SK-N-SH (cell line): ENCODE data around the gene RTF2. TPM values are rescaled to one million over a fixed set of nuclear protein-coding genes. Genes with fewer than 3 reads are reported as not detected.

Experiments used
- CTCF ChIA-PET: fragments of 300-600, 350-600 bp; formaldehyde crosslinking; extraction: SDS; loops from one replicate; lab custom pipeline; 2021; lab: Yijun Ruan, JAX
- POLR2A ChIA-PET: fragments of 350-600 bp; sonication (Branson Sonifier 250); formaldehyde crosslinking; extraction: SDS; loops from one replicate; lab custom pipeline; 2020; ENCODE audit warnings: antibody characterized with exemption, inconsistent platforms; lab: Yijun Ruan, JAX
- DNase-seq: peaks from one replicate; pipeline ENCODE4 v3.0.0; 2012
- H2AFZ ChIP-seq: fragments of 200-600 bp; sonication (generic); 2 replicates; pipeline ENCODE4 v1.8.1; 2016; ENCODE audit warnings: antibody characterized with exemption, mild to moderate bottlenecking, low read depth
- H3F3A ChIP-seq: fragments of 200-600 bp; sonication (generic); replicated peaks from 2 replicates; pipeline ENCODE3; 2016; ENCODE audit warnings: antibody characterized with exemption, mild to moderate bottlenecking; ENCODE audit not compliant: insufficient read depth
- H3K27ac ChIP-seq, 2 experiments: fragments of 200-500 bp in 1 of 2; fragments of 200-600 bp in 1 of 2; sonication (Bioruptor generic) in 1 of 2; sonication (generic), shearing (Covaris generic) in 1 of 2; 2 replicates each; pipeline versions ENCODE4 v1.5.1 to v1.6.1; 2014 to 2016; ENCODE audit warnings: low read depth in 2 of 2, inconsistent platforms in 1 of 2, low read length in 1 of 2, mild to moderate bottlenecking in 1 of 2, mixed read lengths in 1 of 2
- H3K27me3 ChIP-seq: fragments of 200-600 bp; sonication (generic), shearing (Covaris generic); 2 replicates; pipeline ENCODE4 v1.6.1; 2016; ENCODE audit warnings: mixed run types; ENCODE audit not compliant: insufficient read depth
- H3K36me3 ChIP-seq, 2 experiments: fragments of 200-500 bp in 1 of 2; fragments of 200-600 bp in 1 of 2; sonication (Bioruptor generic) in 1 of 2; sonication (generic) in 1 of 2; replicated peaks in 1 of 2; 2 replicates each; pipeline versions ENCODE3 to v1.5.1; 2014 to 2016; ENCODE audit warnings: low read length in 1 of 2, mild to moderate bottlenecking in 1 of 2; ENCODE audit not compliant: insufficient read depth in 2 of 2, control insufficient read depth in 1 of 2
- H3K4me1 ChIP-seq, 2 experiments: fragments of 200-500 bp in 1 of 2; fragments of 200-600 bp in 1 of 2; sonication (Bioruptor generic) in 1 of 2; sonication (generic), shearing (Covaris generic) in 1 of 2; 2 replicates each; pipeline versions ENCODE4 v1.5.1 to v1.6.1; 2014 to 2016; ENCODE audit warnings: low read depth in 1 of 2, low read length in 1 of 2, mixed run types in 1 of 2; ENCODE audit not compliant: insufficient read depth in 2 of 2, control insufficient read depth in 1 of 2
- H3K4me2 ChIP-seq: fragments of 200-600 bp; sonication (generic), shearing (Covaris generic); 2 replicates; pipeline ENCODE4 v1.6.1; 2017; ENCODE audit warnings: mixed run types
- H3K4me3 ChIP-seq, 2 experiments: fragments of 200-500 bp in 1 of 2; fragments of 200-600 bp in 1 of 2; sonication (Bioruptor generic) in 1 of 2; sonication (generic), shearing (Covaris generic) in 1 of 2; 2 replicates each; pipeline versions ENCODE4 v1.5.1 to v1.8.1; 2014 to 2016; ENCODE audit warnings: low read depth in 2 of 2, inconsistent platforms in 1 of 2, low read length in 1 of 2, mild to moderate bottlenecking in 1 of 2, mixed read lengths in 1 of 2, moderate library complexity in 1 of 2
- H3K79me2 ChIP-seq: fragments of 200-600 bp; sonication (generic); 2 replicates; pipeline ENCODE4 v1.8.1; 2017; ENCODE audit warnings: mild to moderate bottlenecking; ENCODE audit not compliant: insufficient read depth
- H3K9ac ChIP-seq: fragments of 200-600 bp; sonication (generic); 2 replicates; pipeline ENCODE4 v1.6.1; 2017; ENCODE audit warnings: mixed run types
- H3K9me2 ChIP-seq: fragments of 200-600 bp; sonication (generic); 2 replicates; pipeline ENCODE4 v1.6.1; 2017; ENCODE audit warnings: mixed run types
- H3K9me3 ChIP-seq: fragments of 200-600 bp; sonication (generic); 2 replicates; pipeline ENCODE4 v1.6.1; 2017; ENCODE audit warnings: mixed run types, mild to moderate bottlenecking, moderate library complexity
- H4K20me1 ChIP-seq: fragments of 200-600 bp; sonication (generic); 2 replicates; pipeline ENCODE4 v1.6.1; 2017; ENCODE audit warnings: mild to moderate bottlenecking, mixed run types; ENCODE audit not compliant: insufficient read depth
- CHD2 ChIP-seq: fragments of 150-350 bp; IDR thresholded peaks from 2 replicates; pipeline ENCODE4 v1.6.1; 2018; ENCODE audit warnings: low read length; ENCODE audit not compliant: partially characterized antibody
- EZH2phosphoT487 ChIP-seq: fragments of 200-600 bp; sonication (generic); IDR thresholded peaks from 2 replicates; pipeline ENCODE4 v1.6.1; 2017; ENCODE audit warnings: low read depth, mixed run types, mild to moderate bottlenecking, antibody characterized with exemption, moderate library complexity, borderline replicate concordance
- FOXM1 ChIP-seq: IDR thresholded peaks from 2 replicates; pipeline ENCODE4 v1.4.0; 2012; ENCODE audit warnings: low read depth, mild to moderate bottlenecking
- GABPA ChIP-seq: IDR thresholded peaks from 2 replicates; pipeline ENCODE4 v1.4.0; 2012; ENCODE audit warnings: low read depth, mild to moderate bottlenecking
- GATA2 ChIP-seq: sonication (generic); formaldehyde crosslinking; IDR thresholded peaks from 2 replicates; pipeline ENCODE4 v1.5.0; 2020; ENCODE audit warnings: mild to moderate bottlenecking, missing genetic modification reagents
- MAX ChIP-seq: IDR thresholded peaks from 2 replicates; pipeline ENCODE4 v1.4.0; 2012; ENCODE audit warnings: low read depth
- NRF1 ChIP-seq: IDR thresholded peaks from 2 replicates; pipeline ENCODE4 v1.6.1; 2012; ENCODE audit warnings: low read depth, mild to moderate bottlenecking, low read length
- POLR2AphosphoS5 ChIP-seq: IDR thresholded peaks from 2 replicates; pipeline ENCODE4 v1.6.1; 2012; ENCODE audit warnings: low read depth, low read length
- RAD21 ChIP-seq: IDR thresholded peaks from 2 replicates; pipeline ENCODE4 v1.6.1; 2012; ENCODE audit warnings: mild to moderate bottlenecking, low read length
- RFX5 ChIP-seq: IDR thresholded peaks from 2 replicates; pipeline ENCODE4 v1.6.1; 2012; ENCODE audit warnings: mild to moderate bottlenecking, improper control_type of control experiment, low read length
- RXRA ChIP-seq: IDR thresholded peaks from 2 replicates; pipeline ENCODE4 v1.4.0; 2012; ENCODE audit warnings: low read depth, mild to moderate bottlenecking, borderline replicate concordance
- SIN3A ChIP-seq: IDR thresholded peaks from 2 replicates; pipeline ENCODE4 v1.6.1; 2012; ENCODE audit warnings: low read depth, mild to moderate bottlenecking, low read length, moderate library complexity, borderline replicate concordance
- TEAD4 ChIP-seq: IDR thresholded peaks from 2 replicates; pipeline ENCODE4 v1.4.0; 2012; ENCODE audit warnings: mild to moderate bottlenecking, borderline replicate concordance; ENCODE audit not compliant: insufficient read depth
- YY1 ChIP-seq: IDR thresholded peaks from 2 replicates; pipeline ENCODE4 v1.4.0; 2012; ENCODE audit warnings: low read depth, mild to moderate bottlenecking
- WGBS: methylation state at CpG from one replicate; pipeline ENCODE4 v1.1.6; 2017; ENCODE audit warnings: low lambda C conversion rate; 5-methylcytosine and 5-hydroxymethylcytosine counted together
- polyA plus RNA-seq, 3 experiments: library from polyadenylated mRNA; depleted of rRNA; stranded (reverse); fragments of >200 nt; gene quantifications; 2 replicates each; pipeline ENCODE4 v1.2.3, GENCODE V29; 2012
- TF ChIP-seq, protein P1 (sequence below): IDR thresholded peaks from 2 replicates; pipeline ENCODE4 v1.4.0; 2012; ENCODE audit warnings: low read depth, borderline replicate concordance
- TF ChIP-seq, protein P2 (sequence below): IDR thresholded peaks from 2 replicates; pipeline ENCODE4 v1.6.1; 2012; ENCODE audit warnings: mild to moderate bottlenecking, low read depth, low read length, moderate library complexity
- TF ChIP-seq, protein P3 (sequence below): fragments of 200-600 bp; sonication (generic); IDR thresholded peaks from 2 replicates; pipeline ENCODE4 v1.6.1; 2017; ENCODE audit warnings: antibody characterized with exemption, mild to moderate bottlenecking, moderate library complexity
- TF ChIP-seq, protein P4 (sequence below): fragments of 150-350 bp; IDR thresholded peaks from 2 replicates; pipeline ENCODE4 v1.6.1; 2017; ENCODE audit warnings: antibody characterized with exemption, low read length, low read depth, borderline replicate concordance

RTF2 gene
- polyA plus RNA-seq, 1 of the 3 experiments (the other 2 are of a cell fraction) = 78.2 TPM

- Histone ChIP-seq H4K20me1 (no peaks in the 10 kb centered on the region), H2AFZ (no peak overlapping the region), H3K79me2 (peaks cover under 1% of the 10 kb centered on the region; the same call in 1 of the 2 replicates), H3K4me2 (no peak overlapping the region), H3K4me3 (no peak overlapping the region), H3K4me1 (peaks cover 4 to 5% of the 10 kb centered on the region in 2 experiments; a peak in 2 of 4 replicates), H3K9ac (no peak overlapping the region), H3K27ac (no peak overlapping the region), H3K9me2 (no peaks in the 10 kb centered on the region), H3K27me3 (no peaks in the 10 kb centered on the region), H3F3A (no peaks in the 10 kb centered on the region), H3K9me3 (no peaks in the 10 kb centered on the region), H3K36me3 (no peaks in the 10 kb centered on the region)
- no peak for DNase-seq
- ChIA-PET POLR2A (no interaction called here), CTCF (interaction anchor here (0.7 kb wide), 1 partner anchor 68 kb away, joined by 3 read pairs; no protein-coding TSS in a partner anchor)
- no peak for TF ChIP-seq GATA2 (CRISPR knock-in tag)
- TF ChIP-seq, protein P1, sequence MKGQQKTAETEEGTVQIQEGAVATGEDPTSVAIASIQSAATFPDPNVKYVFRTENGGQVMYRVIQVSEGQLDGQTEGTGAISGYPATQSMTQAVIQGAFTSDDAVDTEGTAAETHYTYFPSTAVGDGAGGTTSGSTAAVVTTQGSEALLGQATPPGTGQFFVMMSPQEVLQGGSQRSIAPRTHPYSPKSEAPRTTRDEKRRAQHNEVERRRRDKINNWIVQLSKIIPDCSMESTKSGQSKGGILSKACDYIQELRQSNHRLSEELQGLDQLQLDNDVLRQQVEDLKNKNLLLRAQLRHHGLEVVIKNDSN = no peak
- TF ChIP-seq, protein P2, sequence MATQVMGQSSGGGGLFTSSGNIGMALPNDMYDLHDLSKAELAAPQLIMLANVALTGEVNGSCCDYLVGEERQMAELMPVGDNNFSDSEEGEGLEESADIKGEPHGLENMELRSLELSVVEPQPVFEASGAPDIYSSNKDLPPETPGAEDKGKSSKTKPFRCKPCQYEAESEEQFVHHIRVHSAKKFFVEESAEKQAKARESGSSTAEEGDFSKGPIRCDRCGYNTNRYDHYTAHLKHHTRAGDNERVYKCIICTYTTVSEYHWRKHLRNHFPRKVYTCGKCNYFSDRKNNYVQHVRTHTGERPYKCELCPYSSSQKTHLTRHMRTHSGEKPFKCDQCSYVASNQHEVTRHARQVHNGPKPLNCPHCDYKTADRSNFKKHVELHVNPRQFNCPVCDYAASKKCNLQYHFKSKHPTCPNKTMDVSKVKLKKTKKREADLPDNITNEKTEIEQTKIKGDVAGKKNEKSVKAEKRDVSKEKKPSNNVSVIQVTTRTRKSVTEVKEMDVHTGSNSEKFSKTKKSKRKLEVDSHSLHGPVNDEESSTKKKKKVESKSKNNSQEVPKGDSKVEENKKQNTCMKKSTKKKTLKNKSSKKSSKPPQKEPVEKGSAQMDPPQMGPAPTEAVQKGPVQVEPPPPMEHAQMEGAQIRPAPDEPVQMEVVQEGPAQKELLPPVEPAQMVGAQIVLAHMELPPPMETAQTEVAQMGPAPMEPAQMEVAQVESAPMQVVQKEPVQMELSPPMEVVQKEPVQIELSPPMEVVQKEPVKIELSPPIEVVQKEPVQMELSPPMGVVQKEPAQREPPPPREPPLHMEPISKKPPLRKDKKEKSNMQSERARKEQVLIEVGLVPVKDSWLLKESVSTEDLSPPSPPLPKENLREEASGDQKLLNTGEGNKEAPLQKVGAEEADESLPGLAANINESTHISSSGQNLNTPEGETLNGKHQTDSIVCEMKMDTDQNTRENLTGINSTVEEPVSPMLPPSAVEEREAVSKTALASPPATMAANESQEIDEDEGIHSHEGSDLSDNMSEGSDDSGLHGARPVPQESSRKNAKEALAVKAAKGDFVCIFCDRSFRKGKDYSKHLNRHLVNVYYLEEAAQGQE = no peak
- no peak for TF ChIP-seq SIN3A
- TF ChIP-seq EZH2phosphoT487 = no peak
- no peak for TF ChIP-seq CHD2
- no peak for TF ChIP-seq NRF1
- no peak for TF ChIP-seq RFX5
- no peak for TF ChIP-seq YY1
- no peak for TF ChIP-seq POLR2AphosphoS5
- no peak for TF ChIP-seq RXRA
- 60% methylated on average over 3 of the region's 3 CpGs for WGBS
Measured at GRCh38 chr20:56463428-56463827, 5.0 kb upstream of the RTF2 start.

GRCh38 chr20:56465997-56466396 is 2.4 kb upstream of the RTF2 start:
- 68% methylated on average over 7 of the region's 7 CpGs for whole genome bisulfite sequencing
- POLR2A ChIA-PET = no interaction called here
- TF ChIP-seq GABPA = no peak
- TF ChIP-seq FOXM1 = no peak
- TF ChIP-seq, protein P3, sequence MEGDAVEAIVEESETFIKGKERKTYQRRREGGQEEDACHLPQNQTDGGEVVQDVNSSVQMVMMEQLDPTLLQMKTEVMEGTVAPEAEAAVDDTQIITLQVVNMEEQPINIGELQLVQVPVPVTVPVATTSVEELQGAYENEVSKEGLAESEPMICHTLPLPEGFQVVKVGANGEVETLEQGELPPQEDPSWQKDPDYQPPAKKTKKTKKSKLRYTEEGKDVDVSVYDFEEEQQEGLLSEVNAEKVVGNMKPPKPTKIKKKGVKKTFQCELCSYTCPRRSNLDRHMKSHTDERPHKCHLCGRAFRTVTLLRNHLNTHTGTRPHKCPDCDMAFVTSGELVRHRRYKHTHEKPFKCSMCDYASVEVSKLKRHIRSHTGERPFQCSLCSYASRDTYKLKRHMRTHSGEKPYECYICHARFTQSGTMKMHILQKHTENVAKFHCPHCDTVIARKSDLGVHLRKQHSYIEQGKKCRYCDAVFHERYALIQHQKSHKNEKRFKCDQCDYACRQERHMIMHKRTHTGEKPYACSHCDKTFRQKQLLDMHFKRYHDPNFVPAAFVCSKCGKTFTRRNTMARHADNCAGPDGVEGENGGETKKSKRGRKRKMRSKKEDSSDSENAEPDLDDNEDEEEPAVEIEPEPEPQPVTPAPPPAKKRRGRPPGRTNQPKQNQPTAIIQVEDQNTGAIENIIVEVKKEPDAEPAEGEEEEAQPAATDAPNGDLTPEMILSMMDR = no peak
- no peak for TF ChIP-seq TEAD4
- TF ChIP-seq MAX = no peak
- TF ChIP-seq, protein P4, sequence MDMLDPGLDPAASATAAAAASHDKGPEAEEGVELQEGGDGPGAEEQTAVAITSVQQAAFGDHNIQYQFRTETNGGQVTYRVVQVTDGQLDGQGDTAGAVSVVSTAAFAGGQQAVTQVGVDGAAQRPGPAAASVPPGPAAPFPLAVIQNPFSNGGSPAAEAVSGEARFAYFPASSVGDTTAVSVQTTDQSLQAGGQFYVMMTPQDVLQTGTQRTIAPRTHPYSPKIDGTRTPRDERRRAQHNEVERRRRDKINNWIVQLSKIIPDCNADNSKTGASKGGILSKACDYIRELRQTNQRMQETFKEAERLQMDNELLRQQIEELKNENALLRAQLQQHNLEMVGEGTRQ = no peak
- TF ChIP-seq, protein P1 = no peak
- no peak for TF ChIP-seq RXRA
- TF ChIP-seq RAD21 = no peak

More at GRCh38 chr20:56465997-56466396, 2.4 kb upstream of the RTF2 start:
- Histone ChIP-seq H2AFZ (no peak overlapping the region), H3K4me3 (no peak overlapping the region), H3F3A (no peaks in the 10 kb centered on the region), H3K27me3 (no peaks in the 10 kb centered on the region), H3K4me2 (no peak overlapping the region), H3K79me2 (peaks cover 26% of the 10 kb centered on the region), H3K9me2 (no peaks in the 10 kb centered on the region), H3K4me1 (peaks cover 4 to 10% of the 10 kb centered on the region in 2 experiments; a peak in 3 of 4 replicates), H3K27ac (no peak overlapping the region), H3K9me3 (no peaks in the 10 kb centered on the region), H4K20me1 (no peaks in the 10 kb centered on the region), H3K36me3 (peaks cover 0 to 9% of the 10 kb centered on the region in 2 experiments), H3K9ac (no peak overlapping the region)
- CTCF ChIA-PET = no interaction called here
- DNase-seq = no peak
